ENCODE results near the gene CTU2.

Gene CTU2

GRCh38 chr16:88764080-88764479 is 57.8 kb downstream of the CTU2 start:
- no peak for DNase-seq
- intact Hi-C loops (cut with DNase I): no loop called here

GRCh38 chr16:88764913-88765349 is 58.6 kb downstream of the CTU2 start:
- DNase-seq: no peak
- intact Hi-C loops (cut with DNase I): no loop called here
